RWPE2 (cell line): ENCODE results near the gene CHST12.

ENCODE experiments used
- ATAC-seq: fragments of 200-7000 bp; cut with Tn5 transposase; 3 replicates; pipeline ENCODE4 v1.9.1; 2021; ENCODE audit warnings: low read depth
- DNase-seq: peaks from one replicate; pipeline ENCODE4 v3.0.0-alpha.2; 2020; ENCODE audit warnings: low spot score
- H3K27ac ChIP-seq: fragments of 450-650 bp; 2 replicates; pipeline ENCODE4 v1.5.1; 2017; ENCODE audit warnings: mild to moderate bottlenecking; ENCODE audit not compliant: poor library complexity, severe bottlenecking
- H3K27me3 ChIP-seq: fragments of 250-450 bp; sonication (Bioruptor Pico); 2 replicates; pipeline ENCODE4 v1.5.1; 2021; ENCODE audit warnings: mild to moderate bottlenecking, moderate library complexity; ENCODE audit not compliant: insufficient read depth, poor library complexity, severe bottlenecking
- H3K36me3 ChIP-seq: fragments of 250-450 bp; sonication (Bioruptor Pico); 2 replicates; pipeline ENCODE4 v1.5.1; 2020; ENCODE audit warnings: low read depth, mild to moderate bottlenecking, moderate library complexity
- H3K4me1 ChIP-seq: fragments of 250-450 bp; sonication (Bioruptor Pico); 2 replicates; pipeline ENCODE4 v1.5.1; 2021; ENCODE audit warnings: mild to moderate bottlenecking, moderate library complexity; ENCODE audit not compliant: insufficient read depth, poor library complexity, severe bottlenecking
- H3K4me3 ChIP-seq: fragments of 250-450 bp; sonication (Bioruptor Pico); 2 replicates; pipeline ENCODE4 v1.5.1; 2021; ENCODE audit warnings: mild to moderate bottlenecking, moderate library complexity; ENCODE audit not compliant: severe bottlenecking
- H3K9me3 ChIP-seq: fragments of 250-450 bp; sonication (Bioruptor Pico); 2 replicates; pipeline ENCODE4 v1.5.1; 2021; ENCODE audit warnings: mild to moderate bottlenecking, moderate library complexity; ENCODE audit not compliant: severe bottlenecking
- CTCF ChIP-seq: fragments of 450-650 bp; IDR thresholded peaks from one replicate; pipeline ENCODE4 v1.5.1; 2017; ENCODE audit warnings: mild to moderate bottlenecking, moderate library complexity; ENCODE audit not compliant: poor library complexity, severe bottlenecking

The CHST12 gene

GRCh38 chr7:2493205-2494164, 90.1 kb downstream of the CHST12 start:
- Histone ChIP-seq H3K27me3 (no peaks in the 10 kb centered on the region), H3K36me3 (no peaks in the 10 kb centered on the region), H3K4me1 (no peaks in the 10 kb centered on the region), H3K27ac (no peak overlapping the region), H3K9me3 (no peaks in the 10 kb centered on the region), H3K4me3 (no peak overlapping the region)
- DNase-seq = no peak
- TF ChIP-seq CTCF = no peak
- no peak for ATAC-seq

- Histone ChIP-seq H3K27me3 (no peaks in the 10 kb centered on the region), H3K9me3 (no peaks in the 10 kb centered on the region), H3K4me1 (no peaks in the 10 kb centered on the region), H3K4me3 (no peak overlapping the region), H3K36me3 (no peaks in the 10 kb centered on the region), H3K27ac (no peak overlapping the region)
- DNase-seq = no peak
- no peak for TF ChIP-seq CTCF
- ATAC-seq = no peak
These were observed 91.0 kb downstream of the CHST12 start for GRCh38 chr7:2494191-2495130.

GRCh38 chr7:2495418-2496299, 92.2 kb downstream of the CHST12 start:
- TF ChIP-seq CTCF = no peak
- Histone ChIP-seq H3K9me3 (no peaks in the 10 kb centered on the region), H3K4me3 (no peak overlapping the region), H3K36me3 (no peaks in the 10 kb centered on the region), H3K27me3 (no peaks in the 10 kb centered on the region), H3K27ac (no peak overlapping the region), H3K4me1 (no peaks in the 10 kb centered on the region)
- no peak for DNase-seq
- ATAC-seq = no peak

GRCh38 chr7:2496375-2496774, 93.0 kb downstream of the CHST12 start:
- Histone ChIP-seq H3K27me3 (no peaks in the 10 kb centered on the region), H3K36me3 (no peaks in the 10 kb centered on the region), H3K4me1 (no peaks in the 10 kb centered on the region), H3K9me3 (no peaks in the 10 kb centered on the region), H3K27ac (no peak overlapping the region), H3K4me3 (no peak overlapping the region)
- no peak for ATAC-seq
- no peak for DNase-seq
- no peak for TF ChIP-seq CTCF
